Neural crest cell (in vitro differentiated cells): ENCODE results near the gene PLEKHM1. TPM values are rescaled to one million over a fixed set of nuclear protein-coding genes. Genes with fewer than 3 reads are reported as not detected.
"Not testable (repeated sequence)": the region's sequence is repeated elsewhere in the genome, so short reads cannot be mapped to it uniquely, and the experiment has no call there.

ENCODE experiments used
- DNase-seq: peaks from one replicate; pipeline ENCODE4 v3.0.0; 2021; ENCODE audit warnings: low read depth, mixed read lengths, low spot score
- H3K27ac Mint-ChIP-seq: one replicate; pipeline ENCODE4 v1.8.0; 2021; ENCODE audit warnings: mild to moderate bottlenecking, mixed read lengths; ENCODE audit not compliant: unreplicated experiment
- H3K27me3 Mint-ChIP-seq: 2 replicates; pipeline ENCODE4 v1.8.0; 2021; ENCODE audit warnings: low read depth, mild to moderate bottlenecking, mixed read lengths
- H3K36me3 Mint-ChIP-seq: 2 replicates; pipeline ENCODE4 v1.8.0; 2021; ENCODE audit warnings: low read depth, mild to moderate bottlenecking, mixed read lengths
- H3K4me1 Mint-ChIP-seq: 2 replicates; pipeline ENCODE4 v1.8.0; 2021; ENCODE audit warnings: mixed read lengths
- H3K4me3 Mint-ChIP-seq: one replicate; pipeline ENCODE4 v1.8.0; 2021; ENCODE audit warnings: mild to moderate bottlenecking, mixed read lengths
- H3K9me3 Mint-ChIP-seq: 2 replicates; pipeline ENCODE4 v1.8.0; 2021; ENCODE audit warnings: mixed read lengths
- total RNA-seq: library from RNA; stranded (reverse); gene quantifications from 2 replicates; pipeline ENCODE4 v1.2.1, GENCODE V29; 2021

PLEKHM1 gene
- total RNA-seq, 1 donor from 2014 or later, result 19.5 TPM

GRCh38 chr17:45487704-45488103 is 2.8 kb downstream of the PLEKHM1 start:
- not testable (repeated sequence) for H3K27ac Mint-ChIP-seq, H3K27me3 Mint-ChIP-seq, H3K36me3 Mint-ChIP-seq, DNase-seq, H3K9me3 Mint-ChIP-seq
- peak overlapping the region; percentile 78 for H3K4me3 Mint-ChIP-seq
- H3K4me1 Mint-ChIP-seq, result peaks cover 19% of the 10 kb centered on the region

- H3K4me1 Mint-ChIP-seq, H3K9me3 Mint-ChIP-seq, DNase-seq, H3K4me3 Mint-ChIP-seq, H3K27me3 Mint-ChIP-seq, H3K36me3 Mint-ChIP-seq: not testable (repeated sequence)
- peak overlapping the region; percentile 43 for H3K27ac Mint-ChIP-seq
Observed at GRCh38 chr17:45483591-45484216, 6.8 kb downstream of the PLEKHM1 start.

GRCh38 chr17:45483177-45483576 is 7.3 kb downstream of the PLEKHM1 start:
- H3K27ac Mint-ChIP-seq, H3K9me3 Mint-ChIP-seq, DNase-seq, H3K4me3 Mint-ChIP-seq, H3K36me3 Mint-ChIP-seq, H3K4me1 Mint-ChIP-seq, H3K27me3 Mint-ChIP-seq: not testable (repeated sequence)

GRCh38 chr17:45482317-45482716 is 8.2 kb downstream of the PLEKHM1 start:
- H3K9me3 Mint-ChIP-seq, H3K4me1 Mint-ChIP-seq, H3K36me3 Mint-ChIP-seq, DNase-seq, H3K4me3 Mint-ChIP-seq, H3K27me3 Mint-ChIP-seq: not testable (repeated sequence)
- H3K27ac Mint-ChIP-seq, result peak overlapping the region; percentile 92

- not testable (repeated sequence) for H3K27me3 Mint-ChIP-seq, H3K27ac Mint-ChIP-seq, DNase-seq, H3K4me3 Mint-ChIP-seq, H3K9me3 Mint-ChIP-seq, H3K4me1 Mint-ChIP-seq, H3K36me3 Mint-ChIP-seq
Observed at GRCh38 chr17:45475436-45475835, 15.1 kb downstream of the PLEKHM1 start.

GRCh38 chr17:45472249-45472648 is 18.3 kb downstream of the PLEKHM1 start:
- H3K9me3 Mint-ChIP-seq, H3K4me1 Mint-ChIP-seq, DNase-seq, H3K27ac Mint-ChIP-seq, H3K36me3 Mint-ChIP-seq, H3K4me3 Mint-ChIP-seq, H3K27me3 Mint-ChIP-seq: not testable (repeated sequence)

- H3K27ac Mint-ChIP-seq, H3K27me3 Mint-ChIP-seq, H3K4me1 Mint-ChIP-seq, H3K36me3 Mint-ChIP-seq, H3K4me3 Mint-ChIP-seq, H3K9me3 Mint-ChIP-seq, DNase-seq: not testable (repeated sequence)
Observed at GRCh38 chr17:45469204-45469563, 21.3 kb downstream of the PLEKHM1 start.

- H3K9me3 Mint-ChIP-seq, H3K4me3 Mint-ChIP-seq, H3K27ac Mint-ChIP-seq, H3K4me1 Mint-ChIP-seq, H3K36me3 Mint-ChIP-seq, DNase-seq, H3K27me3 Mint-ChIP-seq: not testable (repeated sequence)
Observed at GRCh38 chr17:45468293-45469203, 22.0 kb downstream of the PLEKHM1 start.

- DNase-seq, H3K27me3 Mint-ChIP-seq, H3K36me3 Mint-ChIP-seq, H3K9me3 Mint-ChIP-seq, H3K4me1 Mint-ChIP-seq, H3K4me3 Mint-ChIP-seq: not testable (repeated sequence)
- H3K27ac Mint-ChIP-seq, result peak overlapping the region; percentile 87
Observed at GRCh38 chr17:45461524-45462327, 28.8 kb downstream of the PLEKHM1 start.

- H3K27me3 Mint-ChIP-seq, H3K9me3 Mint-ChIP-seq, H3K36me3 Mint-ChIP-seq, H3K4me1 Mint-ChIP-seq, DNase-seq, H3K4me3 Mint-ChIP-seq, H3K27ac Mint-ChIP-seq: not testable (repeated sequence)
Observed at GRCh38 chr17:45460422-45460821, 30.1 kb downstream of the PLEKHM1 start.

GRCh38 chr17:45454341-45454740 is 36.2 kb downstream of the PLEKHM1 start:
- not testable (repeated sequence) for H3K4me1 Mint-ChIP-seq, DNase-seq, H3K4me3 Mint-ChIP-seq, H3K36me3 Mint-ChIP-seq, H3K27me3 Mint-ChIP-seq, H3K9me3 Mint-ChIP-seq
- peak overlapping the region; percentile 67 for H3K27ac Mint-ChIP-seq

- not testable (repeated sequence) for H3K9me3 Mint-ChIP-seq, H3K4me1 Mint-ChIP-seq, DNase-seq, H3K4me3 Mint-ChIP-seq, H3K27me3 Mint-ChIP-seq, H3K36me3 Mint-ChIP-seq, H3K27ac Mint-ChIP-seq
Observed at GRCh38 chr17:45453731-45454130, 36.8 kb downstream of the PLEKHM1 start.

GRCh38 chr17:45453225-45453534 is 37.3 kb downstream of the PLEKHM1 start:
- not testable (repeated sequence) for H3K4me3 Mint-ChIP-seq, DNase-seq, H3K27me3 Mint-ChIP-seq, H3K36me3 Mint-ChIP-seq, H3K27ac Mint-ChIP-seq, H3K9me3 Mint-ChIP-seq, H3K4me1 Mint-ChIP-seq
